ENCODE results near the gene KIF13A. TPM values are rescaled to one million over a fixed set of nuclear protein-coding genes. Genes with fewer than 3 reads are reported as not detected.

KIF13A gene
- total RNA-seq, 1 donor from 2014 or later: 29.0 TPM

GRCh38 chr6:17842014-17842776, 145.2 kb downstream of the KIF13A start:
- H2AFZ ChIP-seq (replicated peaks): no peak overlapping the region
- peaks cover 6% of the 10 kb centered on the region for H3F3A ChIP-seq (ENCODE audit: low read depth)
- H3K9ac ChIP-seq: no peak overlapping the region
- H3K27ac Mint-ChIP-seq: no peak overlapping the region
- no peaks in the 10 kb centered on the region for H3K27me3 Mint-ChIP-seq (ENCODE audit: insufficient read depth, low read depth)
- no peaks in the 10 kb centered on the region for H4K20me1 ChIP-seq (ENCODE audit: low read depth)
- peaks cover 8% of the 10 kb centered on the region for H3K4me1 ChIP-seq
- TF ChIP-seq CTCF (IDR thresholded peaks at IDR 0.05) (no peak), EZH2phosphoT487 (IDR thresholded peaks at IDR 0.05) (no peak), EZH2 (IDR thresholded peaks at IDR 0.05) (no peak)
- H3K36me3 Mint-ChIP-seq: peaks cover 10% of the 10 kb centered on the region
- H3K9me3 Mint-ChIP-seq: no peaks in the 10 kb centered on the region
- no peaks in the 10 kb centered on the region for H3K9me3 ChIP-seq (ENCODE audit: low read depth)
- H3K36me3 ChIP-seq: no peaks in the 10 kb centered on the region
- H3K4me3 Mint-ChIP-seq: no peak overlapping the region
- peaks cover 11% of the 10 kb centered on the region for H3K4me1 Mint-ChIP-seq
- DNase-seq (ENCODE audit: low spot score): no peak
- H3K79me2 ChIP-seq (ENCODE audit: low read depth): no peaks in the 10 kb centered on the region
- no peak overlapping the region for H3K27ac ChIP-seq
- no peak overlapping the region for H3K4me3 ChIP-seq
- no peaks in the 10 kb centered on the region for H3K27me3 ChIP-seq
- H3K4me2 ChIP-seq: no peak overlapping the region

- H3K9me3 Mint-ChIP-seq: no peaks in the 10 kb centered on the region
- Histone ChIP-seq H3K4me1 (no peaks in the 10 kb centered on the region), H3K27ac (no peak overlapping the region), H3K9me3 (ENCODE audit: low read depth) (no peaks in the 10 kb centered on the region), H3F3A (ENCODE audit: low read depth) (no peaks in the 10 kb centered on the region), H3K9ac (no peak overlapping the region), H3K4me2 (no peak overlapping the region), H3K27me3 (no peaks in the 10 kb centered on the region), H3K79me2 (ENCODE audit: low read depth) (no peaks in the 10 kb centered on the region), H3K36me3 (no peaks in the 10 kb centered on the region), H3K4me3 (no peak overlapping the region), H4K20me1 (ENCODE audit: low read depth) (no peaks in the 10 kb centered on the region), H2AFZ (replicated peaks) (no peak overlapping the region)
- no peak for DNase-seq (ENCODE audit: low spot score)
- H3K4me3 Mint-ChIP-seq: no peak overlapping the region
- TF ChIP-seq EZH2phosphoT487 (IDR thresholded peaks at IDR 0.05): no peak
- TF ChIP-seq CTCF (IDR thresholded peaks at IDR 0.05): no peak
- no peak for TF ChIP-seq EZH2 (IDR thresholded peaks at IDR 0.05)
- H3K27ac Mint-ChIP-seq: no peak overlapping the region
- peaks cover 26% of the 10 kb centered on the region for H3K36me3 Mint-ChIP-seq
- peaks cover 5% of the 10 kb centered on the region for H3K4me1 Mint-ChIP-seq
- no peaks in the 10 kb centered on the region for H3K27me3 Mint-ChIP-seq (ENCODE audit: insufficient read depth, low read depth)
Measured at GRCh38 chr6:17839513-17840223, 147.8 kb downstream of the KIF13A start.

DNA sequence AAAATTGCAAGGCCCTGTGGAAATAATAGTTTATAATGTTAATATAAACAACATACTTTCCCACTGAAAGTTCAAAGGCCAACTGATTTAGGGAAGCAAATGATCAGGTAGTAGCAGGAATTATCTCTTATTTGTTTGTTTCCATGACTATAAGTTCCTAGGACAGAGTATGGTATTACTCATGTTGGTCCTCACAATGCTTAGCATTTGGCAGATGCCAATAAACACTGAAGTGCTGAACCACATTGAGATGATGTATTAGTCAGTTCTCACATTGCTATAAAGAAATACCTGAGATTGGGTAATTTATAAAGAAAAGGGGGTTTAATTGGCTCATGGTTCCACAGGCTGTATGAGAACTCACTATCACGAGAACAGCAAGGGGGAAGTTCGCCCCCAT, 151.1 kb downstream of the KIF13A start:
- H3K27ac Mint-ChIP-seq: no peak overlapping the region
- Histone ChIP-seq H4K20me1 (ENCODE audit: low read depth) (no peaks in the 10 kb centered on the region), H3K36me3 (no peaks in the 10 kb centered on the region), H3F3A (ENCODE audit: low read depth) (no peaks in the 10 kb centered on the region), H3K4me2 (no peak overlapping the region), H3K9ac (no peak overlapping the region), H3K9me3 (ENCODE audit: low read depth) (no peaks in the 10 kb centered on the region), H3K4me3 (no peak overlapping the region), H2AFZ (replicated peaks) (no peak overlapping the region), H3K79me2 (ENCODE audit: low read depth) (no peaks in the 10 kb centered on the region), H3K27me3 (no peaks in the 10 kb centered on the region), H3K4me1 (no peaks in the 10 kb centered on the region), H3K27ac (no peak overlapping the region)
- peaks cover 38% of the 10 kb centered on the region for H3K36me3 Mint-ChIP-seq
- TF ChIP-seq CTCF (IDR thresholded peaks at IDR 0.05) (no peak), EZH2 (IDR thresholded peaks at IDR 0.05) (no peak), EZH2phosphoT487 (IDR thresholded peaks at IDR 0.05) (no peak)
- no peak overlapping the region for H3K4me3 Mint-ChIP-seq
- DNase-seq (ENCODE audit: low spot score): no peak
- no peaks in the 10 kb centered on the region for H3K9me3 Mint-ChIP-seq
- H3K4me1 Mint-ChIP-seq: peaks cover 5% of the 10 kb centered on the region
- no peaks in the 10 kb centered on the region for H3K27me3 Mint-ChIP-seq (ENCODE audit: insufficient read depth, low read depth)
